Measurements from ENCODE around the gene OLFML2A. TPM values are rescaled to one million over a fixed set of nuclear protein-coding genes. Genes with fewer than 3 reads are reported as not detected.

Gene OLFML2A
- total RNA-seq, result 0.12 and 0.13 TPM in 2 replicates

GRCh38 chr9:124776954-124777648 is at the start of gene OLFML2A:
Gene OLFML2A, plus strand, starts transcription at chr9:124777133. Its CDS starts 138 bp downstream, at chr9:124777271.

GRCh38 chr9:124771021-124771866 is 5.7 kb upstream of the OLFML2A start, which contains the start of gene NR6A1:
Gene NR6A1, minus strand, starts transcription at chr9:124771311.

GRCh38 chr9:124852829-124853531 is 76.0 kb downstream of the OLFML2A start, which contains the start of gene WDR38:
Gene WDR38, plus strand, starts transcription at chr9:124853460. Its CDS starts 72 bp downstream, at chr9:124853532.

GRCh38 chr9:124861342-124862229 is 84.7 kb downstream of the OLFML2A start, which contains the start of the genes ARPC5L and RPL35:
Gene ARPC5L, plus strand, starts transcription at chr9:124862130. Its CDS starts 7,161 bp downstream, at chr9:124869291.
Gene RPL35, minus strand, starts transcription at chr9:124861957. Its CDS starts 45 bp downstream, at chr9:124861912.

Other genes with a start within 250 kb of the OLFML2A start
- gene NR6A1, start 5.8 kb upstream of the OLFML2A start, total RNA-seq, result under 0.01 and 0.44 TPM in 2 replicates
- not detected in 2 replicates for gene WDR38, start 76.3 kb downstream of the OLFML2A start, total RNA-seq
- gene RPL35, start 84.8 kb downstream of the OLFML2A start, total RNA-seq, result 2,645 and 2,969 TPM in 2 replicates
- gene ARPC5L, start 85.0 kb downstream of the OLFML2A start, total RNA-seq, result 15.2 and 17.6 TPM in 2 replicates
- 15.1 and 18.3 TPM in 2 replicates for gene GOLGA1, start 163.9 kb downstream of the OLFML2A start, total RNA-seq